Measurements from ENCODE around the gene MTO1.
"Not testable (repeated sequence)": the region's sequence is repeated elsewhere in the genome, so short reads cannot be mapped to it uniquely, and the experiment has no call there.

The MTO1 gene

DNA sequence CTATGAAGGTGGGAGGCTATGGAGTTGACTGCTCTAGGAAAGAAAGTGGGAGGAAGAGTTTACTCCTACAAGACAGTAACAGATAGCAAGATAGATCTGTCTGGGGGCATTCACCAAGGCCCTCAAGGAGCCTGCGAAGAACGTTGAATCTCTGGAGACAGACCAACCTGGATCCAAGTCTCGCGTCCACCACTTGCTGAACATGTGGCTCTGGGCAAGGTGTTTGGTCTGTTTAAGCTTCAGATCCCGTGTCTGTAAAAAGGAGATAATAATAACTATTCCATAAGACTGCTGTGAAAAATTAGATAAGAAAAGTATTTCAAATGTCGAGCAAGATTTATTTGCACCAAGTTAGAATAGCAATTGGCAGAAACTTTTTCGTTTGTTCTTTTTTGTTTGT, 67.4 kb downstream of the MTO1 start:
- in situ Hi-C loops (cut with HindIII; ENCODE audit: low sequenced_read_pairs), result no loop called here
- TF ChIP-seq, protein P1, sequence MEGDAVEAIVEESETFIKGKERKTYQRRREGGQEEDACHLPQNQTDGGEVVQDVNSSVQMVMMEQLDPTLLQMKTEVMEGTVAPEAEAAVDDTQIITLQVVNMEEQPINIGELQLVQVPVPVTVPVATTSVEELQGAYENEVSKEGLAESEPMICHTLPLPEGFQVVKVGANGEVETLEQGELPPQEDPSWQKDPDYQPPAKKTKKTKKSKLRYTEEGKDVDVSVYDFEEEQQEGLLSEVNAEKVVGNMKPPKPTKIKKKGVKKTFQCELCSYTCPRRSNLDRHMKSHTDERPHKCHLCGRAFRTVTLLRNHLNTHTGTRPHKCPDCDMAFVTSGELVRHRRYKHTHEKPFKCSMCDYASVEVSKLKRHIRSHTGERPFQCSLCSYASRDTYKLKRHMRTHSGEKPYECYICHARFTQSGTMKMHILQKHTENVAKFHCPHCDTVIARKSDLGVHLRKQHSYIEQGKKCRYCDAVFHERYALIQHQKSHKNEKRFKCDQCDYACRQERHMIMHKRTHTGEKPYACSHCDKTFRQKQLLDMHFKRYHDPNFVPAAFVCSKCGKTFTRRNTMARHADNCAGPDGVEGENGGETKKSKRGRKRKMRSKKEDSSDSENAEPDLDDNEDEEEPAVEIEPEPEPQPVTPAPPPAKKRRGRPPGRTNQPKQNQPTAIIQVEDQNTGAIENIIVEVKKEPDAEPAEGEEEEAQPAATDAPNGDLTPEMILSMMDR (IDR thresholded peaks at IDR 0.05; ENCODE audit: low read depth, low read length), result no peak
- DNase-seq (ENCODE audit: low read depth, low spot score), result no peak
- H3K4me3 ChIP-seq (ENCODE audit: low read depth, low read length), result no peak overlapping the region

DNA sequence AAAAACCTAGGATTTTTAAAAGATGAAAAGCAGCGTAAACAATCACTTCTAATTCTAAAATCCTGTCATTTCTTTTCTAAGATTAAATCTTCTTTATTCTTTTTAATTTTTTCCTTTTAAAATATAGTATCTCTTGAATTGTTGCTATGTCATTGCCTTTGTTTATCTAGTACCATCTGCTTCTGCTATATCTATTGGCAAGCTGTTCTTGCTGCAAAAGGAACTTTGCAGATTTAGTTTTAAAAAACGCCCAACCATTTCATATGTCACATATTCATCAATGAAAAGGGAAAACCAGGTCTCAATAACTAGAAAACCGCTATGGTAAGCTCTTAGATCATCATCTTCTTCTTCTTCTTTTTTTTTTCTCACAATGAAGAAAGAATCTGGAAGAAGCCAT, 70.8 kb downstream of the MTO1 start:
- no peak for DNase-seq (ENCODE audit: low read depth, low spot score)
- no peak overlapping the region for H3K4me3 ChIP-seq (ENCODE audit: low read depth, low read length)
- TF ChIP-seq, protein P1 (IDR thresholded peaks at IDR 0.05; ENCODE audit: low read depth, low read length), result no peak
- in situ Hi-C loops (cut with HindIII; ENCODE audit: low sequenced_read_pairs), result no loop called here

DNA sequence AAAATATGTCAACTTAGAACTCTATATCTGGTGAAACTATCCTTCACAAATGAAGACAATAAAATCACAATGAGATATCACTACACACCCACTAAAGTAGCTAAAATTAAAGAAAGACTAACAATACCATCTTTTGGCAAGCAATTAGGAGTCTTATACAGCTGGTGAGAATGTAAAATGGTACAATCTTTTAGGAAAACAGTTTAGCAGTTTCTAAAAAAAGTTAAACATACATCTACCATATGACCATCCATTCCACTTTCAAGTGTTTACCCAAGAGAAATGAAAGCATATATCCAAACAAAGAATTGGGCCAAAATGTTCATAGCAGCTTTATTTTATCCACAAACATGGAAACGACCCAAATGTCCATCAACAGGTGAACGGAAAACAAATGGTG, 73.1 kb downstream of the MTO1 start:
- no peak overlapping the region for H3K4me3 ChIP-seq (ENCODE audit: low read depth, low read length)
- DNase-seq (ENCODE audit: low read depth, low spot score), result no peak
- in situ Hi-C loops (cut with HindIII; ENCODE audit: low sequenced_read_pairs), result no loop called here
- TF ChIP-seq, protein P1 (IDR thresholded peaks at IDR 0.05; ENCODE audit: low read depth, low read length), result no peak

DNA sequence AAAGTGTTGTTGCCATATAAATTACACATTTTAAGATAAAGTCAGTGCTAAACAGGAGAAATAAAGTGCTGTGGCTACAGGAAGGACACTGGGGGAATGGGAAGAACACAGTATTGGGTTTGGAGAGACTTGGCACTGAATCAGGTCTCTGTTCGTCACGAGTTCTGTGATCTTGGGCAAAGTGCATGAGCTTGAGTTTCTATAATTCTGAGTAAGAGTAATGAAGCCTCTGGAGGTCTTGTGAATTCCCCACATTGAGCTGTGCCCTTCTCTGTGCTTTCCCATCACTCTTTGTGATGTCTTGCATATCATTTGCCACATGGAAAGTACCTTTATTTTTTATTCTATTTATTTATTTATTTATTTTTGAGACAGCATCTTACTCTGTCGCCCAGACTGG, 76.1 kb downstream of the MTO1 start:
- in situ Hi-C loops (cut with HindIII; ENCODE audit: low sequenced_read_pairs), result no loop called here
- H3K4me3 ChIP-seq (ENCODE audit: low read depth, low read length), result no peak overlapping the region
- TF ChIP-seq, protein P1 (IDR thresholded peaks at IDR 0.05; ENCODE audit: low read depth, low read length), result no peak
- DNase-seq (ENCODE audit: low read depth, low spot score), result no peak

DNA sequence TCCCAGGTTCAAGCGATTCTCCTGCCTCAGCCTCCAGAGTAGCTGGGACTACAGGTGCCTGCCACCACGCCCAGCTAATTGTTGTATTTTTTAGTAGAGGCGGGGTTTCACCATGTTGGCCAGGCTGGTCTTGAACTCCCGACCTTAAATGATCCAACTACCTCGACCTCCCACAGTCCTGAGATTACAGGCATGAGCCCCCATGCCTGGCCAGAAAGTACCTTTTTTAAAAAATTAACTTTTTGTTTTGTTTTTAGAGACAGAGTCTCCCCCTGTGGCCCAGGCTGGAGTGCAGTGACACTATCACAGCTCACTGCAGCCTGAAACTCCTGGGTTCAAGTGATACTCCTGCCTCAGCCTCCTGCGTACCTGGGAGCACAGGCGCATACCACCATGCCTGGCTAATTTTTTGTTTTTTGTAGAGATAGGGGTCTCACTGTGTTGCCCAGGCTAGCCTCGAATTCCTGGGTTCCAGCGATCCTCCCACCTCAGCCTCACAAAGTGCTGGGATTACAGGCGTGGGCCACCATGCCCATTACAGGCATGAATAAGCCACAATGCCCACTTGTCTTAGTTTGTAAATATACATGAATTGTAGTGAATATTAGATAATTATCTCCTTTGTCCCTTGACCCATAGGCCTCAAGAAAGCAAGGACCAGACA, 76.7 kb downstream of the MTO1 start:
- no peak overlapping the region for H3K4me3 ChIP-seq (ENCODE audit: low read depth, low read length)
- DNase-seq (ENCODE audit: low read depth, low spot score), result no peak
- in situ Hi-C loops (cut with HindIII; ENCODE audit: low sequenced_read_pairs), result no loop called here
- TF ChIP-seq, protein P1 (IDR thresholded peaks at IDR 0.05; ENCODE audit: low read depth, low read length), result no peak

DNA sequence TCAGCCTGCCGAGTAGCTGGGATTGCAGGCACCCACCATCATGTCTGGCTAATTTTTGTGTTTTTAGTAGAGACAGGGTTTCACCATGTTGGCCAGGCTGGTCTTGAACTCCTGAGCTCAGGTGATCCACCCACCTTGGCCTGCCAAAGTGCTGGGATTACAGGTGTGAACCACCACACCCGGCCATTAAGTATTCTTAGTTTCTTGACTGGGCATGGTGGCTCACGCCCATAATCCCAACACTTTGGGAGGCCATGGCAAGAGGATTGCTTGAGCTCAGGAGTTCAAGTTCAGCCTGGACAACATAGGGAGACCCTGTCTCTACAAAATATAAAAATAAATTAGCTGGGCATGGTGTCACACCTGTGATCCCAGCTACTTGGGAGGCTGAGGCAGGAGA, 80.9 kb downstream of the MTO1 start:
- H3K4me3 ChIP-seq (ENCODE audit: low read depth, low read length); DNase-seq (ENCODE audit: low read depth, low spot score); in situ Hi-C loops (cut with HindIII; ENCODE audit: low sequenced_read_pairs): not testable (repeated sequence)

DNA sequence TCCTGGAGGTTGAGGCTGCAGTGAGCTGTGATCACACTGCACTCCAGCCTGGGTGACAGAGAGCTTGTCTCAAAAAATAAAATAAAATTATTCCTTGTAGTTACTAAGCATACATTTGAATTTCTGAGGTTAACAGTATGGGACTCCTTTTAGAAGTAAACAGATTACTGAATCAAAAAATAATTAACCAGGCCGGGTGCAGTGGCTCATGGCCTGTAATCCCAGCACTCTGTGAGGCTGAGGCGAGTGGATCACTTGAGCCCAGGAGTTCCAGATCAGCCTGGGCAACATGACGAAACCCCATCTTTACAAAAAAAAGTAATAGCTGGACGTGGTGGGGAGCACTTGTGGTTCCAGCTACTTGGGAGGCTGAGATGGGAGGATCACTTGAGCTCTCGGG, 81.4 kb downstream of the MTO1 start:
- H3K4me3 ChIP-seq (ENCODE audit: low read depth, low read length), result no peak overlapping the region
- TF ChIP-seq, protein P1 (IDR thresholded peaks at IDR 0.05; ENCODE audit: low read depth, low read length), result no peak
- no peak for DNase-seq (ENCODE audit: low read depth, low spot score)
- in situ Hi-C loops (cut with HindIII; ENCODE audit: low sequenced_read_pairs), result no loop called here
